CD4-positive, alpha-beta T cell treated with Interleukin-17A for 4 hours (primary cell): ENCODE results near the gene LGALS12.
A peak's percentile ranks its signal among the peaks of the same experiment; 100 is the strongest.
"Not testable (repeated sequence)": the region's sequence is repeated elsewhere in the genome, so short reads cannot be mapped to it uniquely, and the experiment has no call there.

Source experiments
- DNase-seq: peaks from one replicate; pipeline ENCODE4 v3.0.0-alpha.2; 2020; ENCODE audit warnings: mixed read lengths

The LGALS12 gene

GRCh38 chr11:63534895-63535461 lies 29.1 kb downstream of the LGALS12 start:
- DNase-seq = no peak

GRCh38 chr11:63535734-63536133 lies 29.9 kb downstream of the LGALS12 start:
- DNase-seq = peak; percentile 62

GRCh38 chr11:63536669-63537292 lies 30.9 kb downstream of the LGALS12 start, which contains the start of gene PLAAT4:
Gene PLAAT4, plus strand, starts transcription at chr11:63536808. Its CDS starts 61 bp downstream, at chr11:63536869.
- DNase-seq = peak; percentile 51

GRCh38 chr11:63537293-63538101 lies 31.6 kb downstream of the LGALS12 start:
- DNase-seq = peak; percentile 35

- DNase-seq = not testable (repeated sequence)
Observed at GRCh38 chr11:63542506-63542905, 36.6 kb downstream of the LGALS12 start.

GRCh38 chr11:63543711-63544110 lies 37.8 kb downstream of the LGALS12 start:
- DNase-seq = no peak

- DNase-seq = no peak
Observed at GRCh38 chr11:63547061-63547460, 41.2 kb downstream of the LGALS12 start.

GRCh38 chr11:63548178-63548577 lies 42.3 kb downstream of the LGALS12 start:
- no peak for DNase-seq

GRCh38 chr11:63549411-63549810 lies 43.5 kb downstream of the LGALS12 start:
- DNase-seq = no peak

GRCh38 chr11:63550156-63550700 lies 44.3 kb downstream of the LGALS12 start:
- DNase-seq = not testable (repeated sequence)

GRCh38 chr11:63551091-63551888 lies 45.4 kb downstream of the LGALS12 start:
- DNase-seq = peak; percentile 46

GRCh38 chr11:63551889-63552266 lies 46.0 kb downstream of the LGALS12 start:
- peak; percentile 30 for DNase-seq

GRCh38 chr11:63552921-63553320 lies 47.0 kb downstream of the LGALS12 start:
- peak; percentile 28 for DNase-seq

- DNase-seq = peak; percentile 77
Observed at GRCh38 chr11:63553759-63554158, 47.9 kb downstream of the LGALS12 start.

- no peak for DNase-seq
Observed at GRCh38 chr11:63554877-63555223, 49.0 kb downstream of the LGALS12 start.

GRCh38 chr11:63556404-63557013 lies 50.6 kb downstream of the LGALS12 start:
- DNase-seq = no peak

- no peak for DNase-seq
Observed at GRCh38 chr11:63557570-63557969, 51.7 kb downstream of the LGALS12 start.

- DNase-seq = no peak
Observed at GRCh38 chr11:63558459-63559157, 52.7 kb downstream of the LGALS12 start.

GRCh38 chr11:63560506-63561180 lies 54.8 kb downstream of the LGALS12 start:
- peak; percentile 74 for DNase-seq

GRCh38 chr11:63563201-63564055 lies 57.5 kb downstream of the LGALS12 start, which contains the start of gene PLAAT2:
Gene PLAAT2, minus strand, starts transcription at chr11:63563379. Its CDS starts 55 bp downstream, at chr11:63563324.
- DNase-seq = no peak
